ENCODE results near the gene DMRTC2. TPM values are rescaled to one million over a fixed set of nuclear protein-coding genes. Genes with fewer than 3 reads are reported as not detected.

The DMRTC2 gene
- total and polyA plus RNA-seq, 4 donors, result 0.03 TPM; not detected in 3

- no peak for ATAC-seq (ENCODE audit: insufficient read depth, low FRiP score)
- no peak overlapping the region for H3K9ac ChIP-seq (ENCODE audit: insufficient read depth in 1 of 2, low read length in 2 of 2)
- no peaks in the 10 kb centered on the region for H3K36me3 ChIP-seq (ENCODE audit: control insufficient read depth in 4 of 4, insufficient read depth in 4 of 4, low read length in 4 of 4)
- no peak for TF ChIP-seq CTCF (IDR thresholded peaks at IDR 0.05; ENCODE audit: control extremely low read depth, extremely low read depth)
- no peak for DNase-seq
- H3K27me3 ChIP-seq (ENCODE audit: control insufficient read depth in 3 of 3, insufficient read depth in 3 of 3, low read length in 2 of 3), result peaks cover 0 to 6% (median 3%) of the 10 kb centered on the region in 3 donors
- no peak overlapping the region for H3K4me3 ChIP-seq
- H3K9me3 ChIP-seq (ENCODE audit: control insufficient read depth in 4 of 4, insufficient read depth in 3 of 4, low read length in 3 of 4), result no peaks in the 10 kb centered on the region
- WGBS, 2 donors, result 65 to 87% methylated on average over 5 of the region's 5 CpGs
- H3K27ac ChIP-seq (ENCODE audit: low read depth in 1 of 2, low read length in 1 of 2), result no peak overlapping the region
- no peaks in the 10 kb centered on the region for H3K4me1 ChIP-seq (ENCODE audit: control insufficient read depth in 5 of 5, insufficient read depth in 5 of 5, low read length in 5 of 5)
Measured at GRCh38 chr19:41850381-41850780, 5.5 kb downstream of the DMRTC2 start.

GRCh38 chr19:41851456-41851855 is 6.6 kb downstream of the DMRTC2 start:
- no peak for TF ChIP-seq CTCF (IDR thresholded peaks at IDR 0.05; ENCODE audit: control extremely low read depth, extremely low read depth)
- Histone ChIP-seq H3K27me3 (ENCODE audit: control insufficient read depth in 3 of 3, insufficient read depth in 3 of 3, low read length in 2 of 3) (peaks cover 0 to 6% (median 3%) of the 10 kb centered on the region in 3 donors), H3K27ac (ENCODE audit: low read depth in 1 of 2, low read length in 1 of 2) (no peak overlapping the region), H3K4me1 (ENCODE audit: control insufficient read depth in 5 of 5, insufficient read depth in 5 of 5, low read length in 5 of 5) (no peaks in the 10 kb centered on the region), H3K4me3 (no peak overlapping the region), H3K9me3 (ENCODE audit: control insufficient read depth in 4 of 4, insufficient read depth in 3 of 4, low read length in 3 of 4) (no peaks in the 10 kb centered on the region), H3K9ac (ENCODE audit: insufficient read depth in 1 of 2, low read length in 2 of 2) (no peak overlapping the region), H3K36me3 (ENCODE audit: control insufficient read depth in 4 of 4, insufficient read depth in 4 of 4, low read length in 4 of 4) (no peaks in the 10 kb centered on the region)
- DNase-seq (no peak), ATAC-seq (ENCODE audit: insufficient read depth, low FRiP score) (no peak)
- 35 to 61% methylated on average over 4 of the region's 4 CpGs for WGBS, 2 donors

GRCh38 chr19:41853344-41853743 is 8.5 kb downstream of the DMRTC2 start:
- no peak overlapping the region for H3K9ac ChIP-seq (ENCODE audit: insufficient read depth in 1 of 2, low read length in 2 of 2)
- no peaks in the 10 kb centered on the region for H3K9me3 ChIP-seq (ENCODE audit: control insufficient read depth in 4 of 4, insufficient read depth in 3 of 4, low read length in 3 of 4)
- TF ChIP-seq CTCF (IDR thresholded peaks at IDR 0.05; ENCODE audit: control extremely low read depth, extremely low read depth), result no peak
- 66 to 91% methylated on average over 2 of the region's 2 CpGs for WGBS, 2 donors
- H3K36me3 ChIP-seq (ENCODE audit: control insufficient read depth in 4 of 4, insufficient read depth in 4 of 4, low read length in 4 of 4), result no peaks in the 10 kb centered on the region
- DNase-seq (no peak), ATAC-seq (ENCODE audit: insufficient read depth, low FRiP score) (no peak)
- H3K4me3 ChIP-seq, result no peak overlapping the region
- no peak overlapping the region for H3K27ac ChIP-seq (ENCODE audit: low read depth in 1 of 2, low read length in 1 of 2)
- H3K27me3 ChIP-seq (ENCODE audit: control insufficient read depth in 3 of 3, insufficient read depth in 3 of 3, low read length in 2 of 3), result peaks cover 0 to 6% (median 3%) of the 10 kb centered on the region in 3 donors
- H3K4me1 ChIP-seq (ENCODE audit: control insufficient read depth in 5 of 5, insufficient read depth in 5 of 5, low read length in 5 of 5), result no peaks in the 10 kb centered on the region

- ATAC-seq (ENCODE audit: insufficient read depth, low FRiP score), result no peak
- Histone ChIP-seq H3K9ac (ENCODE audit: insufficient read depth in 1 of 2, low read length in 2 of 2) (no peak overlapping the region), H3K4me1 (ENCODE audit: control insufficient read depth in 5 of 5, insufficient read depth in 5 of 5, low read length in 5 of 5) (no peaks in the 10 kb centered on the region), H3K27me3 (ENCODE audit: control insufficient read depth in 3 of 3, insufficient read depth in 3 of 3, low read length in 2 of 3) (peaks cover 0 to 6% (median 3%) of the 10 kb centered on the region in 3 donors), H3K9me3 (ENCODE audit: control insufficient read depth in 4 of 4, insufficient read depth in 3 of 4, low read length in 3 of 4) (no peaks in the 10 kb centered on the region), H3K36me3 (ENCODE audit: control insufficient read depth in 4 of 4, insufficient read depth in 4 of 4, low read length in 4 of 4) (no peaks in the 10 kb centered on the region), H3K4me3 (no peak overlapping the region), H3K27ac (ENCODE audit: low read depth in 1 of 2, low read length in 1 of 2) (no peak overlapping the region)
- no peak for DNase-seq
- no peak for TF ChIP-seq CTCF (IDR thresholded peaks at IDR 0.05; ENCODE audit: control extremely low read depth, extremely low read depth)
- WGBS, 2 donors, result 59 to 61% methylated on average over 2 of the region's 2 CpGs
Measured at GRCh38 chr19:41853768-41854167, 8.9 kb downstream of the DMRTC2 start.
